ENCODE data around the gene FYB2.

DNA sequence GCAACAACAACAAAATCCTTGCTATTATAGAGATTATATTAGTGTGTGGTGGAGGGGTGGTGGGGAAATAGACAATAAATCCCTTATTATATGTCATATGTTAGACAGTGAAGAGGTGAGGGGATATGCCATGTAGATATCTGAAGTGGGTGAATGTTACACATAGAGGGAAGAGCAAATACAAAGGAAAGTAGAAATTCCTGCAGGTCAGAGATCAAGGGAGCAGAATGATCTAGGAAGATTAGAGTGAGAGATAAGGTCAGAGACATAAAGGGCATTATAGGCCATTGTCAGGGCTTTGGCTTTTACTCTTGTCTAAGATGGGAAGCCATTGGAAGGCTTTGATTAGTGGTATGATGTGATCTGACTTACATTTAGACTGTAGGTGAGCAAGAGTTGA lies 135.6 kb downstream of the FYB2 start:
- TF ChIP-seq, protein P1, sequence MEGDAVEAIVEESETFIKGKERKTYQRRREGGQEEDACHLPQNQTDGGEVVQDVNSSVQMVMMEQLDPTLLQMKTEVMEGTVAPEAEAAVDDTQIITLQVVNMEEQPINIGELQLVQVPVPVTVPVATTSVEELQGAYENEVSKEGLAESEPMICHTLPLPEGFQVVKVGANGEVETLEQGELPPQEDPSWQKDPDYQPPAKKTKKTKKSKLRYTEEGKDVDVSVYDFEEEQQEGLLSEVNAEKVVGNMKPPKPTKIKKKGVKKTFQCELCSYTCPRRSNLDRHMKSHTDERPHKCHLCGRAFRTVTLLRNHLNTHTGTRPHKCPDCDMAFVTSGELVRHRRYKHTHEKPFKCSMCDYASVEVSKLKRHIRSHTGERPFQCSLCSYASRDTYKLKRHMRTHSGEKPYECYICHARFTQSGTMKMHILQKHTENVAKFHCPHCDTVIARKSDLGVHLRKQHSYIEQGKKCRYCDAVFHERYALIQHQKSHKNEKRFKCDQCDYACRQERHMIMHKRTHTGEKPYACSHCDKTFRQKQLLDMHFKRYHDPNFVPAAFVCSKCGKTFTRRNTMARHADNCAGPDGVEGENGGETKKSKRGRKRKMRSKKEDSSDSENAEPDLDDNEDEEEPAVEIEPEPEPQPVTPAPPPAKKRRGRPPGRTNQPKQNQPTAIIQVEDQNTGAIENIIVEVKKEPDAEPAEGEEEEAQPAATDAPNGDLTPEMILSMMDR (IDR thresholded peaks at IDR 0.05; ENCODE audit: insufficient read depth, low read length, poor library complexity, severe bottlenecking): no peak
- TF ChIP-seq EZH2phosphoT487 (conservative IDR thresholded peaks at IDR 0.05; ENCODE audit: low read length): no peak

All from SU-DHL-6 (cell line).